Cortex of kidney (tissue), 1 donor: ENCODE measurements around the gene GPR152.
"Not testable (repeated sequence)": the region's sequence is repeated elsewhere in the genome, so short reads cannot be mapped to it uniquely, and the experiment has no call there.

Experiments
- DNase-seq: peaks from one replicate; lab custom pipeline; 2025; lab: John Stamatoyannopoulos, UW

GPR152 gene

DNA sequence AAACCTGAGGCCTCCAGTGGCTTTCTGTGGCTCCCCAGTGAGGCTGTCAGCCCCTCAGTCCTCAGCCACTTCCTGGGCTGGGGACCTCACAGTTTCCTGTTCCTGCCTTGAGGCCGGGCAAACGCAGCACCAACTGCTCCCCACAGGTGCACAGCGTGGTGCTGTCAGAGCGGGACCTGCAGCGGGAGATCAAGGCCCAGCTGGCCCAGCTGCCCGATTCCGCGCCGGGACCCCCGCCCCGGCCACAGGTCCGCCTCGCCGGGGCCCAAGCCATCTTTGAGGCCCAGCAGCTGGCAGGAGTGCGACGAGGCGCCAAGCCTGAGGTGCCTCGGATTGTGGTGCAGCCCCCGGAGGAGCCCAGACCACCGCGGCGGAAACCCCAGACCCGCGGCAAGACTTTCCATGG, 43.3 kb downstream of the GPR152 start:
- DNase-seq: no peak

DNA sequence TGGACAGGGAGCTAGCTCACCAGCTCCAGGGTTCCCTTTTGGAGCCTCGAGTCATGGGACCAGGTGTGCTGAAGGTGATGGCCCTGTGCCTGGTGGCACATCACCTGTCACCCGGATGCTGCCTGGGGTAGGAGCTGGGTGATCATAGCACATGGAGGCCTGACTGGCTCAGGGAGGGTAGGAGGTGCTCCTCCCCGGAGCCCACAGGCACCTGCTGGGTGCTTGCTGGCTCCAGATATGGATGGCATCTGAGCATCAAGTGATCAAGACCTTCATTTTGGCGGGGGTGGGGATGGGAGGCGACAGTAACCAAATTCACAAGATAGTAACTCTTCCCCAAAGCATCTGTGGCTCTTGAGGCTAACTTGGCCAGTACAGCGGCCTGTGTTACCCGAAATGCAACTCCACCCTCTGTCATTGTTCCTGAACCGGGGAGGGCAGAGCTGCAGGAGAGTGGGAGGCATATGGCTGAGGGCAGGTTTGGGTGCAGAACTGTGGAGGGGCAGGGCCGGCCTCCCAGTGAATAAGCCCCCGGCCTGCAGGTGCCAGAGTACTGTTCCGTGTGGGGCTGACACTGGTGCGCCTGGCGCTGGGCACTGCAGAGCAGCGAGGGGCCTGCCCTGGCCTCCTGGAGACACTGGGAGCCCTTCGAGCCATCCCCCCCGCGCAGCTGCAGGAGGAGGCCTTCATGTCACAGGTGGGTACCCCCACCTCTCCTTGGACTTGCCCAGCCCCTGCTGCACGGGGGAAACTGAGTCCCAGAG, 43.9 kb downstream of the GPR152 start:
- no peak for DNase-seq

DNA sequence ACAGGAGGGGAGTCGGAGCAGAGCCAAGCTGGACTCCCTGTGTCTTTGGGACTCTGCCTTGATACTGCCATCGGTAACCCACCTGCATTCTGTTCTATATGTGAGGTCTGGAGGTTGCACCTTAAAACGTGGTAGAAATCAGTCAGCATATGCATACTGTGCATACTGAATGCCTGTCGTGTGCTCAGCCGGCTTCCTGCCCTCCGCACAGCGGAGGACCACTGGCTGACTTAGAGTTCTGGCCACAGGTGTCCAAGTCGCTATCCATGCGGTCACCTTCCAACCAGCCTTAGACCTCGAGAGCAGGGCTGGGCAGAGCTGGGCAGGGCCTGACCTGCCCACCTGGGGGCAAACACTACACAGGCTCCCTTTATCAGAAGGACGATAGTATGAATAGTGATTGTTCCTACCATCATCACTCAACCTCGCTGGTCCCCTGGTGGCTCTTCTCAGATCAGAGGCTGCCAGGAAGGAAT, 44.8 kb downstream of the GPR152 start:
- no peak for DNase-seq

DNA sequence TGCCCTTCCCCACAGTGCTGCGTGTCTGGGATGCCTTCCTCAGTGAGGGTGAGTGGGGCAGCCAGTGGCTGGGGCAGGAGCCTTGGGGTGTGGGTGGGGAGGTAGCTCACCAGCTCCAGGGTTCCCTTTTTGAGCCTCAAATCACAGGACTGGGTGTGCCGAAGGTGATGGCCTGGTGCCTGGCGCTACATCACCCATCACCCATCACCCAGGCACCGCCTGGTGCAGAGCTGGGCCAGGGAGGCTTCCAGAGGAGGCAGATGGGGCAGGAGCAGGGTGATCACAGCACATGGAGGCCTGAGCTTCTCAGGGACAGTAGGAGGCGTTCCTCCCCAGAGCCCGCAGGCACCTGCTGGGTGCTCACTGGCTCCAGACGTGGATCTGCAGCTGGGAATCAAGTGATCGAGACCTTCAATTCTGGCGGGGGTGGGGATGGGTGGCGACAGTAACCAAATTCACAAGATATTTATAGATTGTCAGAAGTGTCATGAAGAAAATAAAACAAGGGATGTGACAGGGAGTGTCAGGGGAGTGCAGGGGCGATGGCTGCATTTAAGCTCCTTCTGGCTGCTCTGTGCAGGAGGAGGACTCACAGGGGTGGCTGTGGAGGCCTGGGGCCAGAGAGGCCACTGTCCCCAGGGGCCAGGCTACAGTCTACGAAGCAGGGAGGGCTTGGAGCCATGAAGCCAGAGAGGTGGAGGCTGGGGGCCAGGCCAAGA, 45.4 kb downstream of the GPR152 start:
- no peak for DNase-seq

GRCh38 chr11:67406420-67406968, 46.0 kb downstream of the GPR152 start:
- DNase-seq: no peak

DNA sequence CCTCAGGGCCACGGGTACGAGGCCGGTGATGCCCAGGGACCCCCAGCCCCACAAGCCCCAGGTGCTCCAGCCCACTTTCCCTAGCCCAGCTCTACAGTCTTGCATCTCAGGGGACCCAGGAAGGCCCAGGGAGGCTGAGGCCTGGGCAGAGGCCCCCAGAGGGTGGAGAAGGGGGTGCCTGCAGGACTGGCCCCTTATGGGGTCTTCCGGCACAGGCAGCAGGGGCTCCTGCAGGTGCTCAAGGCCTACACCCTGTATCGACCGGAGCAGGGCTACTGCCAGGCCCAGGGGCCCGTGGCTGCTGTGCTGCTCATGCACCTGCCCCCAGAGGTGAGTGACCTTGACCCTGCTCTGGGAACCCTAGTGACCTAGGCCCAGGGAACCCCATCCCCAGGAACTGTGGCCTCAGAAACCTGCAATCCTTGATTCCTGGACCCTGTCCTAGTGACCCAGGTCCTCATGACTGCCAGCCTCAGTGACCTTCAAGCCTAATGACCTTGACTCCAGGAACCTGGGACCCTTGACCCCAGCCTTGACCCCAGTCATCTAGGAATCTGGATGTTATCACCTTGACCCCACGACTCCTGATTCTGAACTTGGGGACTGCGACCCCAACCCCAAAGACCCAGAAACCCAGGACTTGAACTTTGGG, 46.7 kb downstream of the GPR152 start:
- no peak for DNase-seq

DNA sequence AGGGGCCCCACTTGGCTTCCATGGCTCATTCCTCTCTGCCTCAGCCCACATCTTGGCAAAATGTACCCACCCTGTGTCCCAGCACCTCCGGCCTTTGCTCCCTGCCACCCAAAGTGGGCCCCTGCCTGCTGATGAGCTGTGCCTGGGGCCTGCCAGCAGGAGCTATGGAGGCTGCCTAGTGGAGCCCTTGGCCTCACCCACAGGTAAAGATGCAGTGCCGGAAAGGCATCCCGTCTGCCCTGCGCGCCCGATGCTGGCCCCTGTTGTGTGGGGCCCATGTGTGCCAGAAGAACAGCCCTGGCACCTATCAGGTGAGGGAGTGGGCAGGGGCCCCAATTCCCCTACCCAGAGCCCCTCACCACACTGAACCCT, 47.3 kb downstream of the GPR152 start:
- DNase-seq: no peak

DNA sequence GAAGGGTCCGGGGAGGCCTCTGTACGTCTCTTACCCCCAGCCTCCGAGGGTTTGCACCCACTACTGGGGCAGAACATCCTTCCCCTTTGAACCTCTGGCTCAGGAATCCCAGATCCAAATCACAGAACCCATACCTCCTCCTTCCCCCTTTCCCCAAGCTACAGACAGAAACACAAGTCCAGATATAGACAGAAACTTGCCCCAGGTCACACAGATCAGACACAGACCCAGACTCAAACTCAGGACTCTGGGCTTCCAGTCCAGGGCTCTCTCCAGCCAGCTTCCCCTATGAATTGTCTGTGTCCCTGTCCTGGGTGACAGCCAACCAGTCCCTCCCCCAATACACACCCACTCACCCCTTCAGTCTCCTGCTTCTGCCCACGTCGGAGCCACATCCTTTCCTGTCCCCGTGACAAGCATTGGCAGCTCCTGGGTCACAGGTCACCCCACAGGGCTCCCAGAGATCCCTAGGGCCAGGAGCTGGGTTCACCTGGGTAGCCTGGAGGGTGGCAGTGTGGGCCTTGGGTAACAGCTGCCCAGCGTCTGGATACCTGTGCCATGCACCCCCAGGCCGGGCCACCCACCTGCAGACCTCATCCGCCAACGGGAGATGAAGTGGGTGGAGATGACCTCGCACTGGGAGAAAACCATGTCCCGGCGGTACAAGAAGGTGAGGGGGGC, 47.9 kb downstream of the GPR152 start:
- DNase-seq: no peak

DNA sequence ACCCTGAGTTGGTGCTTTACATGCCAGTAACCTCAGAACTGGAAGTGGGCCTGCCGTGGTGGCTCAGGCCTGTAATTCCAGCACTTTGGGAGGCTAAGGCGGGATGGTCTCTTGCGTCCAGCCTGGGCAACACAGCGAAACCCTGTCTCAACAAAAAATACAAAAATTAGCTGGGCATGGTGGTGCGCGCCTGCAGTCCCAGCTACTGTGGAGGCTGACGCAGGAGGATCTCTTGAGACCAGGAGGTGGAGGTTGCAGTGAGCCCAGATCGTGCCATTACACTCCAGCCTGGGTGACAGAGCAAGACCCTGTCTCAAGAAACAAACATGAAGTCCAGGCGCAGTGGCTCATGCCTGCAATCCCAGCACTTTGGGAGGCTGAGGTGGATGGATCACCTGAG, 49.4 kb downstream of the GPR152 start:
- DNase-seq: not testable (repeated sequence)

DNA sequence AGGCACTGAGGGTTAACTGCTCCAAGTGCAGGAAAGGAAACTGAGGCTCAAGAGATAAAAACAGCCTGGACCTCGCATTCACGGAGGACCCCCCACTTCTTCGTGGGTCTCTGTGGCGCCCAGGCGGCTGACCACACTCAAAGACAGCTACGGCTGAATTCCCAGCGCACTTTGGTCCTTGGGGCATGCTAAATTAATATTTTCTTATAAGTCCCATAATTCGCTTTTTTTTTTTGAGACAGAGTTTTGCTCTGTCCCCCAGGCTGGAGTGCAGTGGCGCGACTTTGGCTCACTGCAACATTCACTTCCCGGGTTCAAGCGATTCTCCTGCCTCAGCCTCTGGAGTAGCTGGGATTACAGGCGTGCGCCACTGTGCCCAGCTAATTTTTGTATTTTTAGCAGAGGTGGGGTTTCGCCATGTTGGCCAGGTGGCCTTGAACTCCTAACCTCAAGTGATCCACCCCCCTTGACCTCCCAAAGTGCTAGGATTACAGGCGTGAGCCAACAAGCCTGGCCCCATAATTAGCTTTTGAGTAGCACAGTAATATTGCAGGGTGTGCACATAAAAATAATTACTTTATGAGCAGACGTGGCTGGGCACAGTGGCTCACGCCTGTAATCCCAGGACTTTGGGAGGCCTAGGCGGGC, 50.2 kb downstream of the GPR152 start:
- DNase-seq: not testable (repeated sequence)

DNA sequence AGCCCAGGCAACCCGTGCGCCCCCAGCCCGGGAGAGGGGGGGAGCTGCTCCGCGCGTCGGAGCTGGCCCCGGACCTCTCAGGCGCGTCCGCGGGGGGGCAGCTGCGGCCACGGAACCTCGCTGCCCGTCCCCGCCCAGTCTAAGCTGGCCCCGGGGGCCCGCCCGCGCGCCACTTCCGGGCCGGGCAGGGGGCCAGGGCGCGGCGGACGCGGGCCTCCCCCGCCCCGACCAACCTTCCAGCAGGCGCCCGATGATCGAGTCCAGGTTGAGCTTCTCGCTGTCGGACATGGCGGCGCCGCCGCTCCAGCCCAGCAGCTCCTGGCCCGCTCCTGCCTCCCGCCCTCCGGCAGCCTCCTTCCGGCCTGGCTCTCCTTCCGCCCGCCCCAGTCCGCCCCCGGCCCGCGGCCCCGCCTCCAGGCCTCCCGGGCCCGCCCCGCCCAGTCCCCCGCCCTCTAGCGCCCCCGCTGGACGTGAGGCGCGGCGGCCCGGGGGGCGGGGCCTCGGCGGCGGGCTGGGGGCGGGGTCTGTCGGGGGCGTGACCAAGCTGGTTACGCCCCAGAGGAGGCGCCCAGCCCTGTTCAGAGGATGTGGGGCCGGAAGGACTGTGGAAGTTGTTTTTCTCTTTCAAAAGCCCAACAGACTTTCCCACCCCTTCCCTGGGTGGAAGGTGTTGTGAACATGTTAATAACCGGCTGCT, 50.9 kb downstream of the GPR152 start, which contains the start of gene PPP1CA:
TSS of gene PPP1CA (minus strand) at position 364 of the 697 bp plus-strand sequence. CDS start at position 288, 76 bp downstream.
- DNase-seq: peak; percentile 61
